Measurements from ENCODE around the gene C3orf22.

Gene C3orf22

GRCh38 chr3:126508564-126508964, 50.2 kb downstream of the C3orf22 start:
- TF ChIP-seq FOXP2 (optimal IDR thresholded peaks at IDR 0.05; ENCODE audit: borderline replicate concordance, extremely low read depth, extremely low read length, insufficient read depth) (no peak), POLR2AphosphoS5 (IDR thresholded peaks at IDR 0.05; ENCODE audit: low read depth, low read length) (no peak), TAF1 (IDR thresholded peaks at IDR 0.05; ENCODE audit: borderline replicate concordance, insufficient read depth, low read length) (no peak), SIN3A (IDR thresholded peaks at IDR 0.05; ENCODE audit: borderline replicate concordance, insufficient read depth, low read length) (no peak)
- TF ChIP-seq, protein P1, sequence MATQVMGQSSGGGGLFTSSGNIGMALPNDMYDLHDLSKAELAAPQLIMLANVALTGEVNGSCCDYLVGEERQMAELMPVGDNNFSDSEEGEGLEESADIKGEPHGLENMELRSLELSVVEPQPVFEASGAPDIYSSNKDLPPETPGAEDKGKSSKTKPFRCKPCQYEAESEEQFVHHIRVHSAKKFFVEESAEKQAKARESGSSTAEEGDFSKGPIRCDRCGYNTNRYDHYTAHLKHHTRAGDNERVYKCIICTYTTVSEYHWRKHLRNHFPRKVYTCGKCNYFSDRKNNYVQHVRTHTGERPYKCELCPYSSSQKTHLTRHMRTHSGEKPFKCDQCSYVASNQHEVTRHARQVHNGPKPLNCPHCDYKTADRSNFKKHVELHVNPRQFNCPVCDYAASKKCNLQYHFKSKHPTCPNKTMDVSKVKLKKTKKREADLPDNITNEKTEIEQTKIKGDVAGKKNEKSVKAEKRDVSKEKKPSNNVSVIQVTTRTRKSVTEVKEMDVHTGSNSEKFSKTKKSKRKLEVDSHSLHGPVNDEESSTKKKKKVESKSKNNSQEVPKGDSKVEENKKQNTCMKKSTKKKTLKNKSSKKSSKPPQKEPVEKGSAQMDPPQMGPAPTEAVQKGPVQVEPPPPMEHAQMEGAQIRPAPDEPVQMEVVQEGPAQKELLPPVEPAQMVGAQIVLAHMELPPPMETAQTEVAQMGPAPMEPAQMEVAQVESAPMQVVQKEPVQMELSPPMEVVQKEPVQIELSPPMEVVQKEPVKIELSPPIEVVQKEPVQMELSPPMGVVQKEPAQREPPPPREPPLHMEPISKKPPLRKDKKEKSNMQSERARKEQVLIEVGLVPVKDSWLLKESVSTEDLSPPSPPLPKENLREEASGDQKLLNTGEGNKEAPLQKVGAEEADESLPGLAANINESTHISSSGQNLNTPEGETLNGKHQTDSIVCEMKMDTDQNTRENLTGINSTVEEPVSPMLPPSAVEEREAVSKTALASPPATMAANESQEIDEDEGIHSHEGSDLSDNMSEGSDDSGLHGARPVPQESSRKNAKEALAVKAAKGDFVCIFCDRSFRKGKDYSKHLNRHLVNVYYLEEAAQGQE (IDR thresholded peaks at IDR 0.05; ENCODE audit: insufficient read depth in 1 of 2, low read depth in 2 of 2, low read length in 2 of 2), result no peak

DNA sequence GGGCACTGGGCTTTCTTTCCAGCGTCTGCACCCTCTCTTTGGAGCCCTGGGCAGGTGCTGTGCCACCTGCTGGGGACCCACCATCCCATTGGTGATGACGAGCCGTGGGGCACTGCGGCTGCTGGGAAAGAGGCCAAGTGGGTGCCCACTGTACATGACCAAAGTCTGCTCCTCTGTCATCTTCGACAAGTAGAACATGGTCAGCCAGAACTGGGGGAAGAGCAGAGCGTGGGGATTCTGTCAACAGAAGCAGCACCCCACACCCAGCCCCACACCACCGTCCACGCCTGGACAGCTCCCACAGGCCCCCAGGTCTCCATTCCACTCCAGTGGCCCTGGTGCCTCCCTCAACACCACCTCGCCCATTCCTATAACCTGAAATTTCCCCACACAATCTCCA, 50.8 kb downstream of the C3orf22 start:
- TF ChIP-seq FOXP2 (optimal IDR thresholded peaks at IDR 0.05; ENCODE audit: borderline replicate concordance, extremely low read depth, extremely low read length, insufficient read depth) (no peak), SIN3A (IDR thresholded peaks at IDR 0.05; ENCODE audit: borderline replicate concordance, insufficient read depth, low read length) (no peak), POLR2AphosphoS5 (IDR thresholded peaks at IDR 0.05; ENCODE audit: low read depth, low read length) (no peak), TAF1 (IDR thresholded peaks at IDR 0.05; ENCODE audit: borderline replicate concordance, insufficient read depth, low read length) (no peak)
- TF ChIP-seq, protein P1 (IDR thresholded peaks at IDR 0.05; ENCODE audit: insufficient read depth in 1 of 2, low read depth in 2 of 2, low read length in 2 of 2), result no peak

- TF ChIP-seq SIN3A (IDR thresholded peaks at IDR 0.05; ENCODE audit: borderline replicate concordance, insufficient read depth, low read length) (no peak), FOXP2 (optimal IDR thresholded peaks at IDR 0.05; ENCODE audit: borderline replicate concordance, extremely low read depth, extremely low read length, insufficient read depth) (no peak), POLR2AphosphoS5 (IDR thresholded peaks at IDR 0.05; ENCODE audit: low read depth, low read length) (no peak), TAF1 (IDR thresholded peaks at IDR 0.05; ENCODE audit: borderline replicate concordance, insufficient read depth, low read length) (no peak)
- TF ChIP-seq, protein P1 (IDR thresholded peaks at IDR 0.05; ENCODE audit: insufficient read depth in 1 of 2, low read depth in 2 of 2, low read length in 2 of 2), result no peak
Observed at GRCh38 chr3:126503701-126504100, 55.0 kb downstream of the C3orf22 start.

DNA sequence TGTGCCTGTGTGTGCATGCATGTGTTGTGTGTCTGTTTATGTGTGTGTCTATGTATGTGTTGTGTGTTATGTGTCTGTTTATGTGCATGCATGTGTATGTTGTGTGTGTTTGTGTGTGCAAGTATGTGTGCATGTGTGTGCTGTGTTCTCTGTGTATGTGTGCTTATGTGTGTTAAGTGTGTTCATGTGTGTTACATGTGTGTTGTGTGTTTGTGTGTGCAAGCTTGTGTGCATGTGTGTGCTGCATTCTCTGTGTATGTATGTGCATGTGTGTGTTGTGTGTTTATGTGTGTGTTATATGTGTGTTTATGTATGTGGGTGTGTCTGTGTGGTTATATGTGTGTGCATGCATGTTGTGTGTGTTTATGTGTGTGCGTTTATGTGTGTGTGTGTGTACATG, 56.1 kb downstream of the C3orf22 start:
- TF ChIP-seq, protein P1 (IDR thresholded peaks at IDR 0.05; ENCODE audit: insufficient read depth in 1 of 2, low read depth in 2 of 2, low read length in 2 of 2), result no peak
- TF ChIP-seq FOXP2 (optimal IDR thresholded peaks at IDR 0.05; ENCODE audit: borderline replicate concordance, extremely low read depth, extremely low read length, insufficient read depth), result no peak
- TF ChIP-seq TAF1 (IDR thresholded peaks at IDR 0.05; ENCODE audit: borderline replicate concordance, insufficient read depth, low read length), result no peak
- no peak for TF ChIP-seq POLR2AphosphoS5 (IDR thresholded peaks at IDR 0.05; ENCODE audit: low read depth, low read length)
- no peak for TF ChIP-seq SIN3A (IDR thresholded peaks at IDR 0.05; ENCODE audit: borderline replicate concordance, insufficient read depth, low read length)

- no peak for TF ChIP-seq POLR2AphosphoS5 (IDR thresholded peaks at IDR 0.05; ENCODE audit: low read depth, low read length)
- TF ChIP-seq TAF1 (IDR thresholded peaks at IDR 0.05; ENCODE audit: borderline replicate concordance, insufficient read depth, low read length), result no peak
- TF ChIP-seq SIN3A (IDR thresholded peaks at IDR 0.05; ENCODE audit: borderline replicate concordance, insufficient read depth, low read length), result no peak
- TF ChIP-seq, protein P1 (IDR thresholded peaks at IDR 0.05; ENCODE audit: insufficient read depth in 1 of 2, low read depth in 2 of 2, low read length in 2 of 2), result no peak
- no peak for TF ChIP-seq FOXP2 (optimal IDR thresholded peaks at IDR 0.05; ENCODE audit: borderline replicate concordance, extremely low read depth, extremely low read length, insufficient read depth)
Observed at GRCh38 chr3:126501736-126502135, 57.0 kb downstream of the C3orf22 start.
